ENCODE data around the gene CD6. TPM values are rescaled to one million over a fixed set of nuclear protein-coding genes. Genes with fewer than 3 reads are reported as not detected.

The CD6 gene
- total and polyA plus RNA-seq, 2 donors (not counting 3 experiments of a cell fraction or from before 2014, with no cell fraction given) = not detected

- H3K4me2 ChIP-seq (ENCODE audit: insufficient read depth, low read length) = peak within 1 kb of the TSS; percentile 84
- CTCF ChIA-PET = no interaction called here
- intact Hi-C loops (cut with micrococcal nuclease) = no loop called here
- peak within 1 kb of the TSS; percentile 50 for H3K9ac ChIP-seq (replicated peaks; ENCODE audit: extremely low read depth, insufficient read depth, low read length)
- DNase-seq (ENCODE audit: low read depth, low spot score) (peak; percentile 37), FAIRE-seq (peak; percentile 66)
- no peak for TF ChIP-seq GATA2 (IDR thresholded peaks at IDR 0.05; ENCODE audit: insufficient read depth, insufficient read length, low read depth, low read length)
- TF ChIP-seq CTCF (IDR thresholded peaks at IDR 0.05; ENCODE audit: extremely low read depth in 1 of 2, insufficient read depth in 1 of 2, low read depth in 1 of 2, low read length in 2 of 2) = no peak
- no peak for TF ChIP-seq FOS (IDR thresholded peaks at IDR 0.05; ENCODE audit: borderline replicate concordance, insufficient read depth, low read length)
- TF ChIP-seq JUN (IDR thresholded peaks at IDR 0.05; ENCODE audit: borderline replicate concordance, insufficient read depth, insufficient read length, low read depth) = no peak
- no peak for TF ChIP-seq MAX (IDR thresholded peaks at IDR 0.05; ENCODE audit: insufficient read depth, insufficient read length)
- no peak for TF ChIP-seq POLR2AphosphoS5 (IDR thresholded peaks at IDR 0.05; ENCODE audit: insufficient read depth, low read depth, low read length)
- no peak for TF ChIP-seq POLR2A (IDR thresholded peaks at IDR 0.05; ENCODE audit: low read depth, low read length)
- H3K27me3 ChIP-seq (ENCODE audit: control insufficient read depth in 2 of 2, insufficient read depth in 2 of 2, low read length in 2 of 2) = peaks cover 2 to 11% of the 10 kb centered on the region in 2 experiments
- H3K36me3 ChIP-seq (ENCODE audit: control insufficient read depth in 2 of 2, extremely low read depth in 1 of 2, insufficient read depth in 2 of 2, low read length in 2 of 2) = no peaks in the 10 kb centered on the region
- H3K4me1 ChIP-seq (ENCODE audit: control insufficient read depth, extremely low read depth, insufficient read depth, low read length) = peaks cover 10% of the 10 kb centered on the region
- POLR2A ChIA-PET = no interaction called here
- H3K27ac ChIP-seq (ENCODE audit: insufficient read depth, low read depth, low read length) = no peak within 1 kb of the TSS
- H3K4me3 ChIP-seq (replicated peaks in 1 of 3; ENCODE audit: insufficient read depth in 1 of 3, low read depth in 1 of 3, low read length in 3 of 3) = peak within 1 kb of the TSS; percentile 34 to 56 (median 52)
- H3K9me3 ChIP-seq (replicated peaks; ENCODE audit: control insufficient read depth, insufficient read depth, low read length) = no peaks in the 10 kb centered on the region
- no peaks in the 10 kb centered on the region for H3K79me2 ChIP-seq (ENCODE audit: control insufficient read depth, insufficient read depth, low read length)
- no TSS peak for BruUV-seq (replicated peaks)
- no peaks in the 10 kb centered on the region for H3K9me1 ChIP-seq (replicated peaks; ENCODE audit: control insufficient read depth, extremely low read depth, insufficient read depth, low read length)
- dilution Hi-C loops (cut with MboI; ENCODE audit: extremely low pct_ligation_motif_present, low sequenced_read_pairs) = no loop called here
- no peaks in the 10 kb centered on the region for H4K20me1 ChIP-seq (replicated peaks; ENCODE audit: control insufficient read depth, extremely low read depth, insufficient read depth, low read length)
- peak within 1 kb of the TSS; percentile 97 for H2AFZ ChIP-seq (ENCODE audit: low read depth, low read length)
Observed at GRCh38 chr11:60951904-60952741, 19.4 kb upstream of the CD6 start, which contains the start of gene SLC15A3. SLC15A3 (minus strand) TSS chr11:60952176; CDS start chr11:60951551, 625 bp downstream.
